Measurements from ENCODE around the gene DDI2.

GRCh38 chr1:15598436-15598835, 18.8 kb upstream of the DDI2 start:
- TF ChIP-seq CTCF (IDR thresholded peaks at IDR 0.05) (no peak), POLR2A (IDR thresholded peaks at IDR 0.05) (no peak)

All from heart left ventricle (tissue), 13 donors.